SK-N-MC (cell line): ENCODE measurements around the gene NUS1.
"Not testable (repeated sequence)": the region's sequence is repeated elsewhere in the genome, so short reads cannot be mapped to it uniquely, and the experiment has no call there.

Source experiments
- DNase-seq: peaks from one replicate; pipeline ENCODE4 v3.0.0-alpha.2; 2011; ENCODE audit warnings: low read depth, low spot score
- H3K27ac ChIP-seq: fragments of 200-600 bp; sonication (generic); 2 replicates; pipeline ENCODE4 v1.5.1; 2016; ENCODE audit warnings: mixed run types
- H3K36me3 ChIP-seq: fragments of 200-600 bp; sonication (generic); 2 replicates; pipeline ENCODE4 v1.6.1; 2017; ENCODE audit warnings: antibody characterized with exemption, low read length, mixed read lengths; ENCODE audit not compliant: insufficient read depth
- H3K4me3 ChIP-seq: fragments of 200-600 bp; sonication (generic); 2 replicates; pipeline ENCODE4 v1.5.1; 2016
- H3K9ac ChIP-seq: fragments of 200-600 bp; sonication (generic); 2 replicates; pipeline ENCODE4 v1.8.0; 2017; ENCODE audit warnings: mixed run types, mixed read lengths; ENCODE audit not compliant: insufficient read length
- H3K9me3 ChIP-seq: fragments of 200-600 bp; sonication (generic); 2 replicates; pipeline ENCODE4 v1.6.1; 2017; ENCODE audit warnings: low read depth, mild to moderate bottlenecking, antibody characterized with exemption, low read length, moderate library complexity, mixed read lengths
- EZH2 ChIP-seq: fragments of 200-600 bp; sonication (generic); IDR thresholded peaks from one replicate; pipeline ENCODE4 v1.6.1; 2017; ENCODE audit warnings: antibody characterized with exemption
- FOXP2 ChIP-seq: optimal IDR thresholded peaks from 2 replicates; pipeline ENCODE3; 2011; ENCODE audit warnings: mild to moderate bottlenecking, moderate library complexity; ENCODE audit not compliant: insufficient read depth; ENCODE audit errors: extremely low read length, control extremely low read depth
- POLR2AphosphoS5 ChIP-seq: IDR thresholded peaks from 2 replicates; pipeline ENCODE4 v1.6.1; 2012; ENCODE audit warnings: mild to moderate bottlenecking, low read depth, low read length, borderline replicate concordance

Gene NUS1

DNA sequence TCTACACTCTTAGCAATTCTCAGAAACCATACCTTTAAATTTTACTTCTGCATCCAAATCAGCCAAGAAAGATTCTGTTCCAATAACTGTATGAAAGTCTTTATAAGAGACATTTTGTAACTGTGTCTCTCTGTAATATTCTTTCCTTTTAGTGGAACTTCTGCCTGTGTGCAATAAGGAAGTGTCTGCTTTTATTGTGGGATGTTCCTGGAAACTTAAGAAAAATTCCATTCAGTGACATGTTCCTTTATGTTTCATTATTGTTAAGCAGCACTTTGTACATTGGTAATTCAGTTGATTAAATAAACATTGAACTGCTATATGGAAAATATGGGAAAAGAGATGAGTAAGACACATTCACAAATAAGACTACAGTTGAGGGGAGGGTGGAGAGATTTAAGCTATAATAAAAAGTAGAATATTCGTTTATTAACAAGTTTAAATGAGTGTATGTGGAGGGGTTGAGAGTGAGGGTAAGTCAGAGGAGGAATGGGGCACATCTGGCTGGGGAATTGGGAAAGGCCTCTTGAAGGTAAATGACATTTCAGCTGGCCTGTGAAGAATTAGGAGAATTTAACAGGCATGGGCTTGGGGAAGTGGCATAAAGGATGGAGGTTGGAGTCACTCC lies 11.9 kb downstream of the NUS1 start:
- no peak overlapping the region for H3K4me3 ChIP-seq
- no peak for DNase-seq
- H3K9me3 ChIP-seq = no peaks in the 10 kb centered on the region
- H3K9ac ChIP-seq = no peak overlapping the region
- H3K36me3 ChIP-seq = peaks cover 15% of the 10 kb centered on the region
- no peak overlapping the region for H3K27ac ChIP-seq
- no peak for TF ChIP-seq EZH2
- TF ChIP-seq FOXP2 = no peak
- no peak for TF ChIP-seq POLR2AphosphoS5

DNA sequence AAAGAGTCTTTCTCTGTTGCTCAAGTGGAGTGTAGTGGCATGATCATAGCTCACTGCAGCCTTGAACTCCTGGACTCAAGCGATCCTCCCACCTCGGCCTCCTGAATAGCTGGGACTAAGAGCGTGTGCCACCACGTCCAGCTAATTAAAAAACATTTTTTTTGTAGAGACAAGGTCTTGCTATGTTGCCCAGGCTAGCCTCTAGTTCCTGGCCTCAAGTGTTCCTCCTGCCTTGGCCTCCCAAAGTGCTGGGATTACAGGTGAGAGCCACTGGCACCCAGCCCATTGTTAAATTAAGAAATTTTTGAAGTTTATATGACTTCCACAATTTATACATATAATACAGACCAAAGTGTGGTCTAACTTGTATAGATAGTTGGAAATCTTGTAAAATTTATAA lies 14.3 kb downstream of the NUS1 start:
- peaks cover 31% of the 10 kb centered on the region for H3K36me3 ChIP-seq
- DNase-seq, H3K9ac ChIP-seq, H3K27ac ChIP-seq, H3K4me3 ChIP-seq, H3K9me3 ChIP-seq: not testable (repeated sequence)

- Histone ChIP-seq H3K36me3 (peaks cover 54% of the 10 kb centered on the region), H3K9me3 (no peaks in the 10 kb centered on the region), H3K4me3 (no peak overlapping the region), H3K27ac (no peak overlapping the region), H3K9ac (no peak overlapping the region)
- no peak for DNase-seq
- TF ChIP-seq FOXP2 = no peak
- TF ChIP-seq EZH2 = no peak
- no peak for TF ChIP-seq POLR2AphosphoS5
Measured at GRCh38 chr6:117706504-117706903, 31.2 kb downstream of the NUS1 start.

DNA sequence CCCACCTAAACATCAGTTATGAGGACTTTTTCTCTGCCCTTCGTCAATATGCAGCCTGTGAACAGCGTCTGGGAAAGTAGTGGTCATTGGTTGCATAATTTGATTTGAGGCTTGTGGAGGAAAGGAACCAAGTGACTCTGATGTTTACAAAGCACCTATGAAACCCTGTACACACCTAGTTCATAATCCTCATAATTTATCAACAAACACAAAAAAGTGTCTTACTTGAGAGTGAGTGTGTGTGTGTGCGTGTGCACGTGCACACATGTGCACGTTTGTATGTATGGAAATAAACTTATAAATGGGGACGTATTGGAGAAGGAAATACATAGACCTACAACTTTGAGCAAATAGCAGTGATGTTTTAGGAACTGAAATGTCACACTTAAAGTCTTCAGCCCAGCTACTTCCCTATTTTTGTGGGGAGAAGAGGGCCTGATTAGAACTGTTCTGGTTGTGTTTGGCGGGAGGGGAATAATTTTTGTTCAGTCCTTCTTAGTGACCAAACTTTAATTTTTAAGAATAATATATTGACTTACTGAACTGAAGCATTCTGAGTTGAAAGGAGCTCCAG lies 31.8 kb downstream of the NUS1 start:
- H3K9ac ChIP-seq, H3K4me3 ChIP-seq, DNase-seq, H3K9me3 ChIP-seq, H3K27ac ChIP-seq: not testable (repeated sequence)
- H3K36me3 ChIP-seq = peaks cover 50% of the 10 kb centered on the region

DNA sequence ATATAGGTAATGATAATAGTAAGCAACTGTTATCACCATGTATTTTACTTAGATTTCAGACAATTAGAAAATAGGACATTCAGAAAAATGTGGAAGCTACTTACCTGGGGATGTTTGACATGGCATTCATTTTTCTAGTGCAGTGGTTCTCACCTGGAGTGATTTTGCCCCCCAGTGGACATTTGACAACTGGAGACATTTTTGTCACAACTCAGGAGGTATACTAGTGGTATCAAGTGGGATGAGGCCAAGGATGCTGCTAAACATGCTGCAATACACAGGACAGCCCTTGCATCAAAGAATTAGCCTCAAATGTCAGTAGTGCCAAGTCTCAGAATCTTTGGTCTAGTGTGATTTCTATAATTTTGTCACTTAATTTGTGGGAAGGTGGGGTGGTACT lies 36.1 kb downstream of the NUS1 start:
- peaks cover 11% of the 10 kb centered on the region; the same call in 1 of the 2 replicates for H3K36me3 ChIP-seq
- no peak overlapping the region for H3K4me3 ChIP-seq
- H3K27ac ChIP-seq = no peak overlapping the region
- no peak for DNase-seq
- no peaks in the 10 kb centered on the region for H3K9me3 ChIP-seq
- TF ChIP-seq FOXP2 (no peak), EZH2 (no peak), POLR2AphosphoS5 (no peak)
- no peak overlapping the region for H3K9ac ChIP-seq

- no peaks in the 10 kb centered on the region for H3K9me3 ChIP-seq
- no peak overlapping the region for H3K4me3 ChIP-seq
- DNase-seq = no peak
- TF ChIP-seq EZH2 (no peak), FOXP2 (no peak), POLR2AphosphoS5 (no peak)
- H3K27ac ChIP-seq = no peak overlapping the region
- H3K36me3 ChIP-seq = no peaks in the 10 kb centered on the region
- no peak overlapping the region for H3K9ac ChIP-seq
Measured at GRCh38 chr6:117718895-117719294, 43.6 kb downstream of the NUS1 start.

DNA sequence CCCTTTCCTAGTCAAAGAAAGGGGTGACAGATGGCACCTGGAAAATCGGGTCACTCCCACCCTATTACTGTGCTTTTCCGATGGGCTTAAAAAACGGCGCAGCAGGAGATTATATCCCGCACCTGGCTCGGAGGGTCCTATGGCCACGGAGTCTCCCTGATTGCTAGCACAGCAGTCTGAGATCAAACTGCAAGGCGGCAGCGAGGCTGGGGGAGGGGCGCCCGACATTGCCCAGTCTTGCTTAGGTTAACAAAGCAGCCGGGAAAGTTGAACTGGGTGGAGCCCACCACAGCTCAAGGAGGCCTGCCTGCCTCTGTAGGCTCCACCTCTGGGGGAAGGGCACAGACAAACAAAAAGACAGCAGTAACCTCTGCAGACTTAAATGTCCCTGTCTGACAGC lies 46.3 kb downstream of the NUS1 start:
- not testable (repeated sequence) for H3K27ac ChIP-seq, H3K9ac ChIP-seq, H3K36me3 ChIP-seq, H3K4me3 ChIP-seq, DNase-seq, H3K9me3 ChIP-seq

DNA sequence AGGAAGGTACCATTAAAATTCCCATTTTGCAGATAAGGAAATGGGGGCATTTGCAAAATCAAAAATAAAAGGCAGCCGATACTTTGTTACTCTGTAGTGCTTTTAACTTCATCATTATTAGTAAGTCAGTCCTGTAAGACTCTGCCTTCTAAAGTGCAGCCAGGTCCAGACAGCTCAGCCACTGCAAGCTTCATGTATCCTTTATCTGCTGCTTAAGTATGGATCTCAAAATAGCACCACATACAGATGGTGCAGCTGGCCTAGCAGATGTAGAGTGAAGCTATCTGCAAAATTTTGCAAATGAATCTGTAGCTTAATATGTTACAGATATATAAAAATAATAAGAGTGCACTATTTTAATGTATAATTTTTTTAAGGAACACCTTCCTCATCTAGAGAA lies 53.4 kb downstream of the NUS1 start:
- no peak for DNase-seq
- TF ChIP-seq POLR2AphosphoS5 (no peak), EZH2 (no peak), FOXP2 (no peak)
- Histone ChIP-seq H3K27ac (no peak overlapping the region), H3K4me3 (no peak overlapping the region), H3K36me3 (no peaks in the 10 kb centered on the region), H3K9me3 (no peaks in the 10 kb centered on the region), H3K9ac (no peak overlapping the region)

GRCh38 chr6:117729613-117730012 lies 54.3 kb downstream of the NUS1 start:
- TF ChIP-seq EZH2 (no peak), POLR2AphosphoS5 (no peak), FOXP2 (no peak)
- DNase-seq = no peak
- H3K9ac ChIP-seq = no peak overlapping the region
- no peaks in the 10 kb centered on the region for H3K36me3 ChIP-seq
- H3K27ac ChIP-seq = no peak overlapping the region
- H3K9me3 ChIP-seq = no peaks in the 10 kb centered on the region
- H3K4me3 ChIP-seq = no peak overlapping the region
